HCT116 (cell line): ENCODE results near the gene KCNJ10. TPM values are rescaled to one million over a fixed set of nuclear protein-coding genes. Genes with fewer than 3 reads are reported as not detected.

Experiments
- ATAC-seq: fragments of 200-7000 bp; cut with Tn5 transposase; 2 replicates; pipeline ENCODE4 v1.9.1; 2020; ENCODE audit warnings: mild to moderate bottlenecking, moderate library complexity
- BruUV-seq: library from RNA; stranded (reverse); fragments of 400-500 nt; replicated peaks from 2 replicates; lab custom pipeline; 2021; lab: Mats Ljungman, UMichigan
- CTCF ChIA-PET: fragments of 300-600 bp; sonication (Branson Sonifier 250); formaldehyde crosslinking; loops from one replicate; lab custom pipeline; 2021; ENCODE audit warnings: antibody characterized with exemption; lab: Charles Lee
- POLR2A ChIA-PET: fragments of 300-600, 350-600 bp; sonication (Branson Sonifier 250); formaldehyde crosslinking; loops from one replicate; lab custom pipeline; 2021; ENCODE audit warnings: antibody characterized with exemption; lab: Charles Lee
- RAD21 ChIA-PET, 2 experiments: fragments of 300-600 bp; sonication (Branson Sonifier 250); formaldehyde crosslinking; loops; one replicate each; lab custom pipeline; 2023; ENCODE audit warnings: low total read pairs in 2 of 2; ENCODE audit not compliant: uncharacterized antibody in 2 of 2, unreplicated experiment in 2 of 2, low non-redundant PET in 1 of 2; lab: Charles Lee
- DNase-seq: peaks from one replicate; pipeline ENCODE4 v3.0.0-alpha.2; 2010; ENCODE audit warnings: low read depth, low spot score
- H2AFZ ChIP-seq: fragments of 200-600 bp; shearing (Covaris generic), sonication (generic); 2 replicates; pipeline ENCODE4 v1.6.1; 2017; ENCODE audit warnings: low read depth, mixed run types, mixed read lengths, antibody characterized with exemption, low read length; ENCODE audit not compliant: poor library complexity, severe bottlenecking
- H3K27ac ChIP-seq: 2 replicates; pipeline ENCODE4 v1.5.1; 2012; ENCODE audit warnings: low read depth, low read length
- H3K27me3 ChIP-seq: fragments of 200-600 bp; sonication (generic); 2 replicates; pipeline ENCODE4 v1.6.1; 2016; ENCODE audit warnings: mixed run types, low read length, mixed read lengths; ENCODE audit not compliant: insufficient read depth
- H3K36me3 ChIP-seq, 2 experiments: fragments of 200-500 bp in 1 of 2; fragments of 200-600 bp in 1 of 2; sonication (Bioruptor generic) in 1 of 2; sonication (generic) in 1 of 2; 2 replicates each; pipeline versions ENCODE4 v1.5.1 to v1.6.1; 2014 to 2016; ENCODE audit warnings: low read length in 2 of 2, inconsistent platforms in 1 of 2, mixed read lengths in 1 of 2, mixed run types in 1 of 2; ENCODE audit not compliant: insufficient read depth in 2 of 2, control insufficient read depth in 1 of 2
- H3K4me1 ChIP-seq, 2 experiments: fragments of 200-600 bp in 1 of 2; sonication (generic) in 1 of 2; 2 replicates each; pipeline versions ENCODE4 v1.5.1 to v1.6.1; 2012 to 2017; ENCODE audit warnings: low read length in 2 of 2, inconsistent platforms in 1 of 2, mild to moderate bottlenecking in 1 of 2, mixed read lengths in 1 of 2, mixed run types in 1 of 2, moderate library complexity in 1 of 2; ENCODE audit not compliant: insufficient read depth in 2 of 2, control insufficient read depth in 1 of 2
- H3K4me2 ChIP-seq: fragments of 200-600 bp; sonication (generic); 2 replicates; pipeline ENCODE4 v1.6.1; 2017; ENCODE audit warnings: mixed run types, low read length, mixed read lengths
- H3K4me3 ChIP-seq, 2 experiments: fragments of 200-600 bp in 1 of 2; sonication (generic) in 1 of 2; replicated peaks in 1 of 2; 2 replicates each; pipeline ENCODE4 v1.5.1; 2011 to 2016; ENCODE audit warnings: low read length in 2 of 2, control low read depth in 1 of 2, low read depth in 1 of 2, mild to moderate bottlenecking in 1 of 2, mixed read lengths in 1 of 2, mixed run types in 1 of 2
- H3K79me2 ChIP-seq: fragments of 200-600 bp; sonication (generic); 2 replicates; pipeline ENCODE4 v1.6.1; 2017; ENCODE audit warnings: mild to moderate bottlenecking, mixed run types, low read length, moderate library complexity, mixed read lengths; ENCODE audit not compliant: insufficient read depth
- H3K9ac ChIP-seq: fragments of 200-600 bp; sonication (generic); 2 replicates; pipeline ENCODE4 v1.6.1; 2016; ENCODE audit warnings: low read length, mixed read lengths
- H3K9me2 ChIP-seq: fragments of 200-600 bp; sonication (generic), shearing (Covaris generic); 2 replicates; pipeline ENCODE4 v1.6.1; 2017; ENCODE audit warnings: mixed run types, mild to moderate bottlenecking, moderate library complexity; ENCODE audit not compliant: insufficient read depth
- H3K9me3 ChIP-seq, 2 experiments: fragments of 200-500 bp in 1 of 2; fragments of 200-600 bp in 1 of 2; sonication (Bioruptor generic) in 1 of 2; sonication (generic) in 1 of 2; 2 replicates each; pipeline ENCODE4 v1.6.1; 2014 to 2017; ENCODE audit warnings: low read length in 2 of 2, mixed read lengths in 2 of 2, inconsistent platforms in 1 of 2, low read depth in 1 of 2, mild to moderate bottlenecking in 1 of 2, mixed run types in 1 of 2, moderate library complexity in 1 of 2; ENCODE audit not compliant: control insufficient read depth in 1 of 2, insufficient read depth in 1 of 2
- H4K20me1 ChIP-seq: fragments of 200-600 bp; sonication (generic), shearing (Covaris generic); 2 replicates; pipeline ENCODE4 v1.6.1; 2017; ENCODE audit warnings: mixed run types, mild to moderate bottlenecking, moderate library complexity; ENCODE audit not compliant: insufficient read depth
- CBX3 ChIP-seq: IDR thresholded peaks from 2 replicates; pipeline ENCODE4 v1.6.1; 2012; ENCODE audit warnings: low read depth
- EGR1 ChIP-seq: IDR thresholded peaks from 2 replicates; pipeline ENCODE4 v1.6.1; 2012; ENCODE audit warnings: low read depth
- EZH2phosphoT487 ChIP-seq: fragments of 200-600 bp; IDR thresholded peaks from 2 replicates; pipeline ENCODE4 v1.6.1; 2018; ENCODE audit warnings: antibody characterized with exemption, borderline replicate concordance
- FOSL1 ChIP-seq: IDR thresholded peaks from 2 replicates; pipeline ENCODE4 v1.6.1; 2012; ENCODE audit warnings: low read depth
- POLR2AphosphoS5 ChIP-seq: IDR thresholded peaks from 2 replicates; pipeline ENCODE4 v1.6.1; 2011; ENCODE audit warnings: mild to moderate bottlenecking, low read depth, low read length, moderate library complexity
- RAD21 ChIP-seq: IDR thresholded peaks from 2 replicates; pipeline ENCODE4 v1.6.1; 2012; ENCODE audit warnings: low read depth, mild to moderate bottlenecking
- YY1 ChIP-seq: IDR thresholded peaks from 2 replicates; pipeline ENCODE4 v1.6.1; 2011; ENCODE audit warnings: low read length, low read depth, moderate library complexity, mild to moderate bottlenecking; ENCODE audit not compliant: insufficient replicate concordance; ENCODE audit errors: extremely low read depth
- ZFX ChIP-seq: fragments of 450-650 bp; IDR thresholded peaks from 2 replicates; pipeline ENCODE4 v1.6.1; 2017
- ZNF274 ChIP-seq: fragments of 200-500 bp; sonication (Bioruptor generic); IDR thresholded peaks from 2 replicates; pipeline ENCODE4 v1.6.1; 2014; ENCODE audit warnings: mild to moderate bottlenecking, low read depth, low read length, inconsistent platforms
- intact Hi-C: fragments of 100-400 bp; cut with micrococcal nuclease; formaldehyde crosslinking; loops from 2 replicates; pipeline ENCODE4 v1.10.0; 2022
- total RNA-seq: library from RNA; stranded (reverse); gene quantifications from one replicate; pipeline ENCODE4 v1.2.1, GENCODE V29; 2021; ENCODE audit not compliant: unreplicated experiment
- TF ChIP-seq, protein P1 (sequence below): IDR thresholded peaks from 2 replicates; pipeline ENCODE4 v1.6.1; 2012
- TF ChIP-seq, protein P2 (sequence below): IDR thresholded peaks from 2 replicates; pipeline ENCODE4 v1.6.1; 2012; ENCODE audit warnings: low read depth
- TF ChIP-seq, protein P3 (sequence below): IDR thresholded peaks from 2 replicates; pipeline ENCODE4 v1.6.1; 2012

Gene KCNJ10
- total RNA-seq, 1 experiment from 2014 or later, result 0.57 TPM

DNA sequence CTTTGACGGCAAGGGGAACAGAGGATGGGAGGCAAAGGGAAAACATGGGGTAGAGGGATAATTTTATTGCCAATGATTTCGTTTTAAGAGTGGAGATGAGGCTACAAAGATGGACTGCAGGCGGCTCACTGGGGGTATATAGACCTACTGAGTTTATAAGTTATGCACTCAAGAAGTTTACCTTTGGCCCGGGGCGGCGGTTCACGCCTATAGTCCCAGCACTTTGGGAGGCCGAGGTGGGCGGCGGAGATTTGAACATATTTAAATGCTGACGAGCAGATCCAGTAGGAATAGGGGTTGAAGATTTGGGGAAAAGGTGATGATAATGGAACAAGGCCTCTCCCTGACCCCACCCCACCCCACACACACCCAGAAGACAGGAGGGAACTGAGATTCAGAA, 107.8 kb downstream of the KCNJ10 start:
- no peak overlapping the region for H3K4me3 ChIP-seq
- intact Hi-C loops, result no loop called here
- no peaks in the 10 kb centered on the region for H3K27me3 ChIP-seq
- H3K79me2 ChIP-seq, result no peaks in the 10 kb centered on the region
- no peak for DNase-seq
- no peak for ATAC-seq
- CTCF ChIA-PET, result no interaction called here
- POLR2A ChIA-PET, result no interaction called here
- H3K27ac ChIP-seq, result no peak overlapping the region
- peaks cover 6 to 24% of the 10 kb centered on the region in 2 experiments; a peak in 3 of 4 replicates for H3K4me1 ChIP-seq
- RAD21 ChIA-PET, result no interaction called here
- H3K4me2 ChIP-seq, result no peak overlapping the region
- no peaks in the 10 kb centered on the region; a peak in 1 of 4 replicates for H3K9me3 ChIP-seq
- no peaks in the 10 kb centered on the region for H3K9me2 ChIP-seq
- H4K20me1 ChIP-seq, result no peaks in the 10 kb centered on the region
- no TSS peak for BruUV-seq
- TF ChIP-seq POLR2AphosphoS5 (no peak), EGR1 (no peak), CBX3 (no peak), YY1 (no peak), ZNF274 (no peak), RAD21 (no peak), FOSL1 (no peak), ZFX (no peak), EZH2phosphoT487 (no peak)
- TF ChIP-seq, protein P1, sequence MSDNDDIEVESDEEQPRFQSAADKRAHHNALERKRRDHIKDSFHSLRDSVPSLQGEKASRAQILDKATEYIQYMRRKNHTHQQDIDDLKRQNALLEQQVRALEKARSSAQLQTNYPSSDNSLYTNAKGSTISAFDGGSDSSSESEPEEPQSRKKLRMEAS, result no peak
- TF ChIP-seq, protein P2, sequence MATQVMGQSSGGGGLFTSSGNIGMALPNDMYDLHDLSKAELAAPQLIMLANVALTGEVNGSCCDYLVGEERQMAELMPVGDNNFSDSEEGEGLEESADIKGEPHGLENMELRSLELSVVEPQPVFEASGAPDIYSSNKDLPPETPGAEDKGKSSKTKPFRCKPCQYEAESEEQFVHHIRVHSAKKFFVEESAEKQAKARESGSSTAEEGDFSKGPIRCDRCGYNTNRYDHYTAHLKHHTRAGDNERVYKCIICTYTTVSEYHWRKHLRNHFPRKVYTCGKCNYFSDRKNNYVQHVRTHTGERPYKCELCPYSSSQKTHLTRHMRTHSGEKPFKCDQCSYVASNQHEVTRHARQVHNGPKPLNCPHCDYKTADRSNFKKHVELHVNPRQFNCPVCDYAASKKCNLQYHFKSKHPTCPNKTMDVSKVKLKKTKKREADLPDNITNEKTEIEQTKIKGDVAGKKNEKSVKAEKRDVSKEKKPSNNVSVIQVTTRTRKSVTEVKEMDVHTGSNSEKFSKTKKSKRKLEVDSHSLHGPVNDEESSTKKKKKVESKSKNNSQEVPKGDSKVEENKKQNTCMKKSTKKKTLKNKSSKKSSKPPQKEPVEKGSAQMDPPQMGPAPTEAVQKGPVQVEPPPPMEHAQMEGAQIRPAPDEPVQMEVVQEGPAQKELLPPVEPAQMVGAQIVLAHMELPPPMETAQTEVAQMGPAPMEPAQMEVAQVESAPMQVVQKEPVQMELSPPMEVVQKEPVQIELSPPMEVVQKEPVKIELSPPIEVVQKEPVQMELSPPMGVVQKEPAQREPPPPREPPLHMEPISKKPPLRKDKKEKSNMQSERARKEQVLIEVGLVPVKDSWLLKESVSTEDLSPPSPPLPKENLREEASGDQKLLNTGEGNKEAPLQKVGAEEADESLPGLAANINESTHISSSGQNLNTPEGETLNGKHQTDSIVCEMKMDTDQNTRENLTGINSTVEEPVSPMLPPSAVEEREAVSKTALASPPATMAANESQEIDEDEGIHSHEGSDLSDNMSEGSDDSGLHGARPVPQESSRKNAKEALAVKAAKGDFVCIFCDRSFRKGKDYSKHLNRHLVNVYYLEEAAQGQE, result no peak
- TF ChIP-seq, protein P3, sequence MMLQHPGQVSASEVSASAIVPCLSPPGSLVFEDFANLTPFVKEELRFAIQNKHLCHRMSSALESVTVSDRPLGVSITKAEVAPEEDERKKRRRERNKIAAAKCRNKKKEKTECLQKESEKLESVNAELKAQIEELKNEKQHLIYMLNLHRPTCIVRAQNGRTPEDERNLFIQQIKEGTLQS, result no peak
- TF ChIP-seq, all 23 proteins: peak for 0
- Histone ChIP-seq H3K9ac (no peak overlapping the region), H3K36me3 (no peaks in the 10 kb centered on the region), H2AFZ (no peak overlapping the region)
